ENCODE results near the gene TCF15.

The TCF15 gene

DNA sequence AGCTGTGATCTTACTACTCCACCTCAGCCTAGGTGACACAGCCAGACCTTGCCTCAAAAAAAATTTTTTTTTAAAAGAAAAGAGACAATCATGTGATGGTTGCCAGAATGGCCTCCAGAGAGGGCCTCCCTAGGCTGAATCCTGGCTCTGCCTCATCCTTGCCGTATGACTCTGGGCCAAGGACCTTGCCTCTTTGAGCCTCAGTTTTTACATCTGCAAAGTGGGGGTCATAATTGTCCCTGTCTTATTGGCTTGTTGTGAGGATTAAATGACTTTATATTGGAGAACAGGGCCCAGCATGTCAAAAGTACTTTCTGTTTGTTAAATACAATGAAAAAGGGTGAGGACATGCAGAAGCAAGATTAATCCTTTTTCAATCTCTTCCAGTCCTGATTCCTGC is 28.5 kb upstream of the TCF15 start:
- no peak overlapping the region for H3K27ac ChIP-seq
- TF ChIP-seq, protein P1, sequence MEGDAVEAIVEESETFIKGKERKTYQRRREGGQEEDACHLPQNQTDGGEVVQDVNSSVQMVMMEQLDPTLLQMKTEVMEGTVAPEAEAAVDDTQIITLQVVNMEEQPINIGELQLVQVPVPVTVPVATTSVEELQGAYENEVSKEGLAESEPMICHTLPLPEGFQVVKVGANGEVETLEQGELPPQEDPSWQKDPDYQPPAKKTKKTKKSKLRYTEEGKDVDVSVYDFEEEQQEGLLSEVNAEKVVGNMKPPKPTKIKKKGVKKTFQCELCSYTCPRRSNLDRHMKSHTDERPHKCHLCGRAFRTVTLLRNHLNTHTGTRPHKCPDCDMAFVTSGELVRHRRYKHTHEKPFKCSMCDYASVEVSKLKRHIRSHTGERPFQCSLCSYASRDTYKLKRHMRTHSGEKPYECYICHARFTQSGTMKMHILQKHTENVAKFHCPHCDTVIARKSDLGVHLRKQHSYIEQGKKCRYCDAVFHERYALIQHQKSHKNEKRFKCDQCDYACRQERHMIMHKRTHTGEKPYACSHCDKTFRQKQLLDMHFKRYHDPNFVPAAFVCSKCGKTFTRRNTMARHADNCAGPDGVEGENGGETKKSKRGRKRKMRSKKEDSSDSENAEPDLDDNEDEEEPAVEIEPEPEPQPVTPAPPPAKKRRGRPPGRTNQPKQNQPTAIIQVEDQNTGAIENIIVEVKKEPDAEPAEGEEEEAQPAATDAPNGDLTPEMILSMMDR (conservative IDR thresholded peaks at IDR 0.05), result no peak

DNA sequence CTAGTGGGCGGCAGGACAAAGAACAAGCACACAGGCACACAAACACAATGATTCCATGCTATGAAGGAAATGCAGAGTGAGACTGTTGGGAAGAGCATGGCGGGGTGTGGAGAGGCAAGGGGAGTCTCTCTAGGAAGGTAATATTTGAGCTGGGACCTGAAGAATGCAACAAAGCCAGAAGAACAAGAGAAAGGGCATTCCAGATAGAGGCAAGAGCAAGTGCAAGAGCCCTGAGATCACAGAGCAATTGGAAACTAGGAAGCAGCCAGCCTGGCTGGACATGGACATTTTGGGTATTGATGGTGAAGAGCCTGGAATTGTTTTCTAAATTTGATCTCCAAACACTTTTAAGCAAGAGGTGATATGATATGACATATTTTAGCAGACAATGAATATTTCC is 27.4 kb upstream of the TCF15 start:
- TF ChIP-seq, protein P1 (conservative IDR thresholded peaks at IDR 0.05), result no peak
- H3K27ac ChIP-seq, result no peak overlapping the region

DNA sequence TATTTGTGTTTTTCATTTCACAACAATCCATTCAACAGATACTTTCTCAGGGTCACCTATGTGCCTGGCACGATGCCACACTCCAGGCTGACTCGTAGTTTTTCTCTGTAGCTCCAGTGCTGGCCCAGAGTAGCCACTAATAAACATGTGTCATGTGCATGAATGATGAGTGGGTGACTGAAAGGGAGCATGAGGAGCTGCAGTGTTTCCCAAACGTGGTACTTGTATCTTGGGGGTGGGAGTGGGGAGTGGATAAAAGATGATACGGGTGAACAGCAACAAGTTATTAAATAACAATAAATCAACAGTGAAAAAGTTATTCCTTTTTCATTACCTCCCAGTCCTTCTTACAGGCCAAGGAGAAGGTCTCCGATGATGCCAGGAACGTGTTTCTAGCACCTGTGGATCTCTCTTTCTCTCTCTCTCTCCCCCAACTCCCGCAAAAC is 25.8 kb upstream of the TCF15 start:
- H3K27ac ChIP-seq, result no peak overlapping the region
- TF ChIP-seq, protein P1 (conservative IDR thresholded peaks at IDR 0.05), result no peak

DNA sequence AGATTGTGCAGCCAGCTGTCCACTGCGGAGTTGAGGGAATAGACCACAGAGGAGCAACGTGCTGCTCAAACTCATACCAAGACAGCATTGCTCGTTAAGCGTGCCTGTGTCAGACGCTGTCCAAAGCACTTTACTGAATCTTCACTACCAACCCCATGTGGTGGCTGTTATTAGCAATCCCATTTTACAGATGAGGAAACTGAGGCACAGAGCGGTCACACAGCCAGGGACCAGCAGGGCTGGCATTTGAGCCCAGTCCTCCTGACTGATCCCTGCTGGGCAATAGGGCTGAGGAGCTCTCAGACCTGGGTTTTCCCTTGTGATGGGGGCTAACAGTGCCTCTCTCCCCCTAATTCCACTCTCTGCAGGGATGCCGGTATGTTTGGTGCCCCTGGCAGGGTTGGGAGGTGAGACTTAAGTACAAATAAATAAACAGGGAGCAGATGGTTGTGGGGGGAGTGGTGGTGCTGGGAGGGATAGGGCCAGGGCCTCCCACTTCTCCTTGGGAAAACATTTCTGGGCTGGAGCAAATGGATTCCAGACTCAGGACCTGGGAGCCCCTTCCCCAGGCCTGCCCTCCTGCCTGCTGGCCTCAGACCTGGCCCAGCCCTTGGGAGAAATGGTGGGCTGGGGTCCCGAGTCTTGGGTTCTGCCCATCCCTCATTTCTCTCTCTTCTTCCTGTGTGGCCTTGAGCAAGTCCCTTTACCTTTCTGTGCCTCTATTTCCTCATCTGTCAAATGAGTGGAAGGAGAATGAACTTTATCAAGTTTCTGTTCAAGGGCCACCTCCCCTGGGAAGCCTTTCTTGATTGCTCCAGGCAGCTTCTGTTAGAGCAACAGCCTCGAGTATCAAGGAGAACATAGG is 25.2 kb upstream of the TCF15 start:
- H3K27ac ChIP-seq, result no peak overlapping the region
- TF ChIP-seq, protein P1 (conservative IDR thresholded peaks at IDR 0.05), result no peak

DNA sequence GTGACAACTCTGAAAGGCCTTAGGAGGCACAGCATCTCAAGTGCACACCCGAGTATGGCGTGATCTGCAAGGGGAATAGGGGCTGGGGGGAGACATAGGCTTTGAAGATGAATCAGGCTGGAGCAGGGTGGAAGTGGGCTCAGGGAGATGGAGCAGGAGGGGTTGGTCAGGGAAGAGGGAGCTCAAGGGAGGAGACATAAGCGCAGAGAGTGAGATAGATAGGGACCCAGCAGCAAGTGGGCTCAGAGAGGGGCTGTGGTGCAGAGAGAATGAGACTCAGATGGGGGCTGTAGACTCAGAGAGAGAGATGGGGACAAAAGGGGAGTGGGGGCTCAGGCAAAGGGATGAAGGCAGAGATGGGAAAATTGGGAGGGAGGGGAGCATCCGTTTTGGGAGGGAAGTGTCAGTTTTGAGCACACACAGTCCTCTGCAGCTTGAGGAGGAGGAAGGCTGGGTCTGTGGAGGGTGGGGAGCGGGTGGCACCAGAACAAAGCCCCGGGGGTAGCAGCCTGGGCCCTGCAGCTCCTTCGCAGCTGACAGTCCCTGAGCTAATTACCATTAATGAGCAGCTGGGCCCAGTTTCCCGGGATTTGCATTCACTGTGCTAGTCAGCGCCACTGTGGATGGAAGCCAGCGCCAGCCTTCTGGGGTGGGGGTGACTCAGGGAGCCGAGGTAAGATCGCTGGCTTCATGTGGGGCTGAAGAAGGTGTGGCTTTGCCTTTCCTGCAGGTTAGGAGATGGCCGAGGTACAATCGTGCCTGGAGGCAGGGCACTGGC is 24.2 kb upstream of the TCF15 start:
- no peak overlapping the region for H3K27ac ChIP-seq
- TF ChIP-seq, protein P1 (conservative IDR thresholded peaks at IDR 0.05), result no peak

DNA sequence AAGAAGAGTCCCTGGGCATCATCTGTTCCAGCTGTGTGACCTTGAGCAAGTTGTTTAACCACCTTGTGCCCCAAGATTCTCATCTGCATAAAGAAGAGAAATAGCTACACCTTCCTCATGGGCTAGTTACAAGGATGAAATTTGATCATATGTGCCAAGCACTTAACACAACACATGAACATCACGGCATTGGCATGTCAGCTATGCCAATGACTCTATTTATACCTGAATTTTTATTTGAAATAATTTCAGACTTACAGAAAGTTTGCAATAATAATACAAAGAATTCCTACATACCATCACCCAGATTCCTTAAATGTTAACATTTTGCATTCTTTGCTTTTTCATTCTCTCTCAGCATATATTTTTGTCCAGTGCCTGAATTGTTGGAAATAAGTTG is 21.0 kb upstream of the TCF15 start:
- no peak overlapping the region for H3K27ac ChIP-seq
- TF ChIP-seq, protein P1 (conservative IDR thresholded peaks at IDR 0.05), result no peak

DNA sequence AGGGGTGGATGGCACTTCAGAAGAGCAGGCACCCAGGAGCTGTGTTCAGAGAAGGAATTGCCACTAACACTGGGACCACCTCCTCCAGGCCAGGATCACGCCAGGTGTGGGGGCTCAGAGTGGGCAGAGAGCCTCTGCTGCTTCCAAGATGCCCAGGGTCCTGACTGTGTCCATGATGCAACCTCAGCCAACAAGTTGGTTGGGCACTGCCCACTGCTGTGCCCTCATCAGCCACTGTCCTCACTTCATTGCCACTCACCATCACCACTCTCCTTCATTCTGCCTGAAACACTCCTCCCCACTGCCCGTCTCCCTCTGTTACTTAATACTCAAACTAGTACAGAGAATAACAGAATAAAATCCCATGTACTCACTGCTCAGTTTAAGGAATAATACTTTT is 16.5 kb upstream of the TCF15 start:
- TF ChIP-seq, protein P1 (conservative IDR thresholded peaks at IDR 0.05), result no peak
- H3K27ac ChIP-seq, result no peak overlapping the region
